Measurements from ENCODE around the gene DYRK1B.
A peak's percentile ranks its signal among the peaks of the same experiment; 100 is the strongest.
"Not testable (repeated sequence)": the region's sequence is repeated elsewhere in the genome, so short reads cannot be mapped to it uniquely, and the experiment has no call there.

DYRK1B gene

GRCh38 chr19:39810424-39810823 lies 23.5 kb downstream of the DYRK1B start:
- no peak for DNase-seq (ENCODE audit: low read depth)

GRCh38 chr19:39809368-39809767 lies 24.6 kb downstream of the DYRK1B start:
- DNase-seq (ENCODE audit: low read depth), result no peak

GRCh38 chr19:39808688-39809087 lies 25.3 kb downstream of the DYRK1B start:
- DNase-seq (ENCODE audit: low read depth), result not testable (repeated sequence)

- no peak for DNase-seq (ENCODE audit: low read depth)
These were observed 26.1 kb downstream of the DYRK1B start for GRCh38 chr19:39807846-39808364.

- no peak for DNase-seq (ENCODE audit: low read depth)
These were observed 28.9 kb downstream of the DYRK1B start for GRCh38 chr19:39805104-39805503.

- DNase-seq (ENCODE audit: low read depth), result no peak
These were observed 31.0 kb downstream of the DYRK1B start for GRCh38 chr19:39802958-39803357.

- no peak for DNase-seq (ENCODE audit: low read depth)
These were observed 36.9 kb downstream of the DYRK1B start for GRCh38 chr19:39797083-39797482.

- DNase-seq (ENCODE audit: low read depth), result no peak
These were observed 37.9 kb downstream of the DYRK1B start for GRCh38 chr19:39796000-39796498.

GRCh38 chr19:39795001-39795400 lies 39.0 kb downstream of the DYRK1B start:
- no peak for DNase-seq (ENCODE audit: low read depth)

GRCh38 chr19:39792999-39793546 lies 40.9 kb downstream of the DYRK1B start:
- DNase-seq (ENCODE audit: low read depth), result peak; percentile 50

GRCh38 chr19:39788244-39788643 lies 45.7 kb downstream of the DYRK1B start:
- no peak for DNase-seq (ENCODE audit: low read depth)

- DNase-seq (ENCODE audit: low read depth), result no peak
These were observed 53.1 kb downstream of the DYRK1B start for GRCh38 chr19:39780894-39781293.

GRCh38 chr19:39778763-39779162 lies 55.2 kb downstream of the DYRK1B start, which contains the start of gene LEUTX:
Gene LEUTX, plus strand, starts transcription at chr19:39778854. Its CDS starts 67 bp downstream, at chr19:39778921.
- no peak for DNase-seq (ENCODE audit: low read depth)
